Pons (tissue), 1 donor: ENCODE data around the gene BCAS3.
"Not testable (repeated sequence)": the region's sequence is repeated elsewhere in the genome, so short reads cannot be mapped to it uniquely, and the experiment has no call there.

ENCODE experiments used
- DNase-seq: peaks from one replicate; pipeline ENCODE4 v3.0.0-alpha.2; 2016; ENCODE audit warnings: low spot score

BCAS3 gene

GRCh38 chr17:60745544-60745943, 67.9 kb downstream of the BCAS3 start:
- peak; percentile 89 for DNase-seq

GRCh38 chr17:60747069-60747808, 69.6 kb downstream of the BCAS3 start:
- peak; percentile 71 for DNase-seq

DNA sequence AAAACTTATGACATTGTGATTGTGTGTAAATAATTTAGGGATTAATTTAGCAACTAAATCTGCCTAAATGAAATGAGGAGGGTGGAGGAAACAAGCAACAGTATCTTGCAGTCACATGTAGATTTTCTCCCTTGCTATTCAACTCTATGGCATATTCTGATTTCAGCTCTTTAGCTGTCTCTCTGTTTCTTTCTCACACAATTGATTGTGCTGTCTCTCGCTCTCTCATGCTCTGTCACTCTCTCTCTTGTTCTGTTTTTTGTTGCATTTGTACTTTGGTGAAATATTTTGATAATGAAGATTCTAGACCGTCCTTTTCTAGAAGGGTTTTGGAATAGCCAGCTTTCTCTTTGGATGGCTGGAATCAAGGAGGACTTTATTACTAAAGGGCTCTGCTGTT, 70.6 kb downstream of the BCAS3 start:
- DNase-seq, result peak; percentile 86

- peak; percentile 42 for DNase-seq
Measured at GRCh38 chr17:60749050-60749449, 71.4 kb downstream of the BCAS3 start.

GRCh38 chr17:60749708-60750107, 72.1 kb downstream of the BCAS3 start:
- no peak for DNase-seq

GRCh38 chr17:60750640-60751039, 73.0 kb downstream of the BCAS3 start:
- no peak for DNase-seq

- no peak for DNase-seq
Measured at GRCh38 chr17:60751884-60752283, 74.2 kb downstream of the BCAS3 start.

GRCh38 chr17:60752873-60753577, 75.4 kb downstream of the BCAS3 start:
- DNase-seq, result no peak

DNA sequence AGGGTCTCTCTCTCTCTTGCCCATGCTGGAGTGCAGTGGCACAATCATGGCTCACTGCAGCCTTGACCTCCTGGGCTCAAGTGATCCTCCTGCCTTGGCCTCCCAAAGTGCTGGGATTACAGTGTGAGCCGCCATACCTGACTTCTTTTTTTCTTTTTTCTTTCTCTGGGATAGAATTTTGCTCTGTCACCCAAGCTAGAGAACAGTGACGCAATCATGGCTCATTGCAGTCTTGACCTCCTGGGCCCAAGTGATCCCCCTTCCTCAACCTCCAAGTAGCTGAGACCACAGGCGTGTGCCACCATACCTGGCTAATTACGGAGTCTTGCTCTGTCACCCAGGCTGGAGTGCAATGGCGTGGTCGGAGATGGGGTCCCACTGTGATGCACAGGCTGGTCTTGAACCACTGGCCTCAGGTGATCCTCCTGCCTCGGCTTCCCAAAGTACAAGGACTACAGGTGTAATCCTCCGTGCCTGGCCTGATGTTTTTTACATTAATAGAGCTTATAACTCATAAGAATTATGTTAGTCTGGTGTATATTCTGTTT, 76.5 kb downstream of the BCAS3 start:
- DNase-seq, result no peak

DNA sequence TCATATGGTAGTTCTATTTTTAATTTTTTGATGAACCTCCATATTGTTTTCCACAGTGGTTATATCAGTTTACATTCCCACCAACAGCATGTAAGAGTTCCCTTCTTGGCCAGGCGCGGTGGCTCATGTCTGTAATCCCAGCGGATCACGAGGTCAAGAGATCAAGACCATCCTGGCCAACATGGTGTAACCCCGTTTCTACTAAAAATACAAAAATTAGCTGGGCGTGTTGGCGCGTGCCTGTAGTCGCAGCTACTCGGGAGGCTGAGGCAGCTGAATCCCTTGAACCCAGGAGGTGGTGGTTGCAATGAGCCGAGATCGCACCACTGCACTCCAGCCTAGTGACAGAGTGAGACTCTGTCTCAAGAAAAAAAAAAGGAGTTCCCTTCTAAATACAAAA, 79.1 kb downstream of the BCAS3 start:
- not testable (repeated sequence) for DNase-seq

- no peak for DNase-seq
Measured at GRCh38 chr17:60757437-60757836, 79.8 kb downstream of the BCAS3 start.

DNA sequence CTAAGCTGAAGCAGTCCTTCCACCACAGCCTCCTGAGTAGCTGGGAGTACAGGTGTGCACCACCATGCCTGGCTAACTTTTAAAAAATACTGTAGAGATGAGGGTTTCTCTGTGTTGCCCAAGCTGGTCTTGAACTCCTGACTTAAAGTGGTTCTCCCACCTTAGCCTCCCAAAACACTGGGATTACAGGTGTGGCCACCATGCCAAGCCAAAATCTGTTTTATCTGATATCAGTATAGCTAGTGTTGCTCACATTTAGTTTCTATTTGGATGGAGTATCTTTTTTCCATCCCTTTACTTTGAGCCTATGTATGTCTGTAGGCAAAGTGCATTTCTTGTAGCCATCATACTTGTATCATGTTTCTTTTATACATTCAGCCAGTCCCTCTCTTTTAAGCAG, 82.1 kb downstream of the BCAS3 start:
- DNase-seq, result no peak

DNA sequence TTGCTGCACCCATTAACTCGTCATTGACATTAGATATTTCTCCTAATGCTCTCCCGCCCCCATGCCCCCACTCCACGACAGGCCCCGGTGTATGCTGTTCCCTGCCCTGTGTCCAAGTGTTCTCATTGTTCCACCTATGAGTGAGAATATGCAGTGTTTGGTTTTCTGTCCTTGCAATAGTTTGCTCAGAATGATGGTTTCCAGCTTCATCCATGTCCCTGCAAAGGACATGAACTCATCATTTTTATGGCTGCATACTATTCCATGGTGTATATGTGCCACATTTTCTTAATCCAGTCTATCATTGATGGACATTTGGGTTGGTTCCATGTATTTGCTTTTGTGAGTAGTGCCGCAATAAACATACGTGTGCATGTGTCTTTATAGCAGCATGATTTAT, 83.7 kb downstream of the BCAS3 start:
- DNase-seq, result not testable (repeated sequence)

DNA sequence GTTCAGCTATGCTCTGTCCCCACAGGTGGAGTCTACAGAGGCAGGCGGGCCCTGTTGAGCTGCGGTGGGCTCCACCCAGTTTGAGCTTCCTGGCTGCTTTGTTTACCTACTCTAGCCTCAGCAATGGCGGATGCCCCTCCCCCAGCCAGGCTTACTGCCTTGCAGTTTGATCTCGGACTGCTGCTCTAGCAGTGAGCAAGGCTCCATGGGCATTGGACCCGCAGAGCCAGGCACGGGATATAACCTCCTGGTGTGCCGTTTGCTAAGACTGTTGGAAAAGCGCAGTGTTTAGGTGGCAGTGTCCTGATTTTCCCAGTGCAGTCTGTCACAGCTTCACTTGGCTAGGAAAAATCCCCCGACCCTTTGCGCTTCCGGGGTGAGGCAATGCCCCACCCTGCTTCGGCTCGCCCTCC, 89.1 kb downstream of the BCAS3 start:
- DNase-seq, result no peak

DNA sequence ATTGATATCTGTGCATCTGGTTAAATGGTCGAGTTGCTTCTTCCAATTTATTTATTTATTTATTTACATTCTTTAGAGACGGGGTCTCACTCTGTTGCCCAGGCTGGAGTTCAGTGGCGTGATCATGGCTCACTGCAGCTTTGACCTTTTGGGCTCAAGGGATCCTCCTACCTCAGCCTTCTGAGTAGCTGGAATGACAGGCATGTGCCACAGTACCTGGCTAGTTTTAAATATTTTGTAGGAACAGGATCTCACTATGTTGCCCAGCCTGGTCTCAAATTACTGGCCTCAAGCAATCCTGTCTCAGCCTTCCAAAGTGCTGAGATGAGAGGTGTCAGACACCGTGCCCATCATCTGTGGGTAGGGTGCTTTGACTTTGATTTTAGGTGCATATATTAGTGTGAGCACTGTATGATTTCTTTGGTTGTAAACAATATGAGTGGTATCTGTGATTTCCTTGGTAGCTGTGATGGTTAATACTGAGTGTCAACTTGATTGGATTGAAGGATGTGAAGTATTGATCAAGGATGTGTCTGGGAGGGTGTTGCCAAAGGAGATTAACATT, 90.2 kb downstream of the BCAS3 start:
- DNase-seq, result no peak

GRCh38 chr17:60769327-60769726, 91.7 kb downstream of the BCAS3 start:
- DNase-seq, result no peak

- DNase-seq, result no peak
Measured at GRCh38 chr17:60770946-60771422, 93.3 kb downstream of the BCAS3 start.

- DNase-seq, result not testable (repeated sequence)
Measured at GRCh38 chr17:60771621-60772020, 94.0 kb downstream of the BCAS3 start.

GRCh38 chr17:60773552-60773951, 95.9 kb downstream of the BCAS3 start:
- no peak for DNase-seq

DNA sequence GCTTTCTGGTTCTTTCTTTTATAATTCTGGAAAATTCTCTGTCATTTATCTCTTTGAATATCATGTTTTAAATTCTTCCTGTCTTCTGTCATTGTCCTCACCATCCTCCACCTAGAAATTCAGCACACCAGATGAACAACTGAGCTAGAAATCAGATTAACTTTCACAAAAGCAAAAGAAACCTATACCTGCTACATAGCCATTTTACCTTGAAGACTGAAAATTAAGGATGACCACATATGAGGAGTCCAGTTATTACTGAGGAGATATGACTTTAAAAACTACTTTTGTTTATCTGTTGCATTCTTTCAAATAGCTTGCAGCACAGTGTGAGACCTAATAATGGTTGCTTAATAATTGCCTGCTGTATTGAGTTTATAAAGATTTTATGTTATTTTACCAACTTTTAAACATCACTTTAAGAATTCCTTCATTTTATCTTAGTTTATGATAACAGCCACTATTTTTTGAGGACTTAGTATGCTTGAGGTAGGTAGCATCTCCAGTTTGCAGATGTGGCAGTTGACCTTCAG, 104.3 kb downstream of the BCAS3 start:
- no peak for DNase-seq

- no peak for DNase-seq
Measured at GRCh38 chr17:60782742-60783141, 105.1 kb downstream of the BCAS3 start.

DNA sequence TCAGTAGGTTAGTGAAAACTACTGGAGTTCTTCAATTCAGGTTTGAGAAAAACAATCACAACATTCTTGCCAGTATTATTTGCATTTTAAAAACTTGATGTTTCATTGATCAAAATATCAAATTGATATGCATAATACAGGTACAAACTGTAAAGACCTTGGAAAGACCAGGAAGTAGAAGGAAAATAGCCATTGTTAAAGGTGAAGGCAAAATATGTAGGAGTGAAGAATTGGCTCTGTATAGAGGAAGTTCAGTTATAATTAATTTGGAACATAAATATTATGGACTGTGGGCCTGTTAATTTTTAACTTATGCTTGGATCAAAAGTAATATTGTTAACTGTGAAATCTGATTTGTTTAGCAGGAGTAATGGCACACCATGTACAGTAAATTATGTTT, 112.6 kb downstream of the BCAS3 start:
- no peak for DNase-seq
